SU-DHL-6 (cell line): ENCODE measurements around the gene KIF16B.

Source experiments
- CTCF ChIP-seq: fragments of 200-600 bp; sonication (generic); IDR thresholded peaks from one replicate; pipeline ENCODE4 v1.5.1; 2017; ENCODE audit warnings: antibody characterized with exemption, mild to moderate bottlenecking, low read length, moderate library complexity; ENCODE audit not compliant: insufficient read depth, poor library complexity, severe bottlenecking
- EZH2phosphoT487 ChIP-seq: fragments of 200-600 bp; sonication (generic), shearing (Covaris generic); conservative IDR thresholded peaks from 2 replicates; pipeline ENCODE4 v1.6.1; 2018; ENCODE audit warnings: mild to moderate bottlenecking, antibody characterized with exemption, low read length, moderate library complexity, mixed read lengths

- no peak for TF ChIP-seq CTCF
- no peak for TF ChIP-seq EZH2phosphoT487
Observed at GRCh38 chr20:16393836-16394235, 179.4 kb downstream of the KIF16B start.
